Sigmoid colon (tissue), 7 donors: ENCODE results near the gene ECE1. TPM values are rescaled to one million over a fixed set of nuclear protein-coding genes. Genes with fewer than 3 reads are reported as not detected.

Experiments used
- DNase-seq: peaks from one replicate; pipeline ENCODE4 v3.0.0-alpha.2; 2019
- H3K27ac ChIP-seq, 4 donors: fragments of 200-600 bp; sonication (generic); one replicate each; pipeline ENCODE4 v1.5.1; 2016 to 2019; ENCODE audit warnings: mild to moderate bottlenecking in 1 of 4
- H3K27me3 ChIP-seq, 3 donors: fragments of 200-600 bp; sonication (generic); one replicate each; pipeline ENCODE4 v1.5.1; 2019; ENCODE audit warnings: mild to moderate bottlenecking in 1 of 3
- H3K36me3 ChIP-seq, 4 donors: fragments of 200-600 bp; sonication (generic); one replicate each; pipeline ENCODE4 v1.5.1; 2016 to 2019
- H3K4me1 ChIP-seq, 4 donors: fragments of 200-600 bp; sonication (generic); one replicate each; pipeline ENCODE4 v1.5.1; 2017 to 2019
- H3K4me3 ChIP-seq, 4 donors: fragments of 200-600 bp; sonication (generic); one replicate each; pipeline ENCODE4 v1.5.1; 2017 to 2019; ENCODE audit warnings: mild to moderate bottlenecking in 2 of 4, moderate library complexity in 1 of 4
- H3K9me3 ChIP-seq, 4 donors: fragments of 200-600 bp in 3 of 4; sonication (generic) in 3 of 4; one replicate each; pipeline versions ENCODE4 v1.5.1 to v1.6.1; 2013 to 2019
- EP300 ChIP-seq, 4 donors: sonication (generic); formaldehyde crosslinking; IDR thresholded peaks; one replicate each; pipeline ENCODE4 v1.6.1; 2017; ENCODE audit warnings: antibody characterized with exemption in 4 of 4
- POLR2A ChIP-seq, 2 donors: fragments of 450-650 bp; IDR thresholded peaks; one replicate each; pipeline ENCODE4 v1.6.1; 2016; ENCODE audit warnings: antibody characterized with exemption in 2 of 2, mild to moderate bottlenecking in 2 of 2, moderate library complexity in 2 of 2
- POLR2AphosphoS5 ChIP-seq, 4 donors: sonication (generic); formaldehyde crosslinking; IDR thresholded peaks; one replicate each; pipeline ENCODE4 v1.6.1; 2017; ENCODE audit warnings: antibody characterized with exemption in 4 of 4
- WGBS, 2 donors: extraction: QIAGEN DNeasy Blood & Tissue Kit; methylation state at CpG; one replicate each; pipeline ENCODE4 v1.1.7; 2013; 5-methylcytosine and 5-hydroxymethylcytosine counted together
- intact Hi-C: fragments of 100-400 bp; cut with DNase I; formaldehyde crosslinking; loops from one replicate; pipeline ENCODE4 v1.15.1; 2023
- polyA plus RNA-seq, 3 donors: library from polyadenylated mRNA; stranded (reverse); fragments of 200-250 nt; gene quantifications; one replicate each; pipeline ENCODE4 v1.2.3, GENCODE V29; 2013
- total RNA-seq, 4 donors: library from RNA; depleted of rRNA; stranded (reverse); fragments of >200 nt; gene quantifications; one replicate each; pipeline ENCODE4 v1.1.0, GENCODE V29; 2016
- TF ChIP-seq, protein P1 (sequence below), 4 experiments: fragments of 450-650 bp in 3 of 4; fragments of 200-600 bp in 1 of 4; IDR thresholded peaks; one replicate each; pipeline ENCODE4 v1.5.1; 2016 to 2019; ENCODE audit warnings: antibody characterized with exemption in 4 of 4, mild to moderate bottlenecking in 3 of 4, moderate library complexity in 2 of 4
- donor health status: healthy with polysubstance abuse.
- donor health status: Bipolar disorder and iron deficiency.
- donor health status: healthy.

Gene ECE1
- total and polyA plus RNA-seq, 7 donors, result 10.2 to 112 (median 73.8) TPM

DNA sequence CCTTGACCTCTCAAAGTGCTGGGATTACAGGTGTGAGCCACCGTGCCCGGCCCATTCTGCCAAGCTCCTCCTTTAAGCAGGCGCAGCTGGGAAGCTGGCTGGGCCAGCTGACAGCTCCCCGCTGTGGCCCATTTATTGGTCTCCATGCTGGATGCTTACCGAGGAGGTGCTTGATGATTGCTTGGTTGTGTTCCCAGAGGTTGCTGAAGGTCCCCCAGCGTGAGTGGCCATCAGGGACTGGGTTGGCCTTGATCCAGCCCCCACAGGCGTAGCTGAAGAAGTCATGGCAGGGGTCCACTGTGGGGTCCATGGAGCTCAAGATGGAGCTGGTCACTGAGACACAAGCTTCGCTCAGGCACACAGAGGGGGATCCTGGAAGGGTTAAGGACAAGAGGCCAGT, 17.7 kb downstream of the ECE1 start:
- TF ChIP-seq EP300 (IDR thresholded peaks at IDR 0.05) (no peak), POLR2A (IDR thresholded peaks at IDR 0.05) (no peak), POLR2AphosphoS5 (IDR thresholded peaks at IDR 0.05) (no peak)
- TF ChIP-seq, protein P1, sequence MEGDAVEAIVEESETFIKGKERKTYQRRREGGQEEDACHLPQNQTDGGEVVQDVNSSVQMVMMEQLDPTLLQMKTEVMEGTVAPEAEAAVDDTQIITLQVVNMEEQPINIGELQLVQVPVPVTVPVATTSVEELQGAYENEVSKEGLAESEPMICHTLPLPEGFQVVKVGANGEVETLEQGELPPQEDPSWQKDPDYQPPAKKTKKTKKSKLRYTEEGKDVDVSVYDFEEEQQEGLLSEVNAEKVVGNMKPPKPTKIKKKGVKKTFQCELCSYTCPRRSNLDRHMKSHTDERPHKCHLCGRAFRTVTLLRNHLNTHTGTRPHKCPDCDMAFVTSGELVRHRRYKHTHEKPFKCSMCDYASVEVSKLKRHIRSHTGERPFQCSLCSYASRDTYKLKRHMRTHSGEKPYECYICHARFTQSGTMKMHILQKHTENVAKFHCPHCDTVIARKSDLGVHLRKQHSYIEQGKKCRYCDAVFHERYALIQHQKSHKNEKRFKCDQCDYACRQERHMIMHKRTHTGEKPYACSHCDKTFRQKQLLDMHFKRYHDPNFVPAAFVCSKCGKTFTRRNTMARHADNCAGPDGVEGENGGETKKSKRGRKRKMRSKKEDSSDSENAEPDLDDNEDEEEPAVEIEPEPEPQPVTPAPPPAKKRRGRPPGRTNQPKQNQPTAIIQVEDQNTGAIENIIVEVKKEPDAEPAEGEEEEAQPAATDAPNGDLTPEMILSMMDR (IDR thresholded peaks at IDR 0.05), result no peak
- DNase-seq, result no peak
- H3K9me3 ChIP-seq, result no peaks in the 10 kb centered on the region
- no peaks in the 10 kb centered on the region for H3K27me3 ChIP-seq
- WGBS, 2 donors, result 93 to 94% methylated on average over 8 of the region's 8 CpGs
- intact Hi-C loops, result no loop called here
- peaks cover 24 to 76% (median 41%) of the 10 kb centered on the region in 4 donors for H3K36me3 ChIP-seq
- no peak overlapping the region for H3K4me3 ChIP-seq
- H3K4me1 ChIP-seq, result peaks cover 0 to 30% (median 28%) of the 10 kb centered on the region in 4 donors
- H3K27ac ChIP-seq, result no peak overlapping the region

DNA sequence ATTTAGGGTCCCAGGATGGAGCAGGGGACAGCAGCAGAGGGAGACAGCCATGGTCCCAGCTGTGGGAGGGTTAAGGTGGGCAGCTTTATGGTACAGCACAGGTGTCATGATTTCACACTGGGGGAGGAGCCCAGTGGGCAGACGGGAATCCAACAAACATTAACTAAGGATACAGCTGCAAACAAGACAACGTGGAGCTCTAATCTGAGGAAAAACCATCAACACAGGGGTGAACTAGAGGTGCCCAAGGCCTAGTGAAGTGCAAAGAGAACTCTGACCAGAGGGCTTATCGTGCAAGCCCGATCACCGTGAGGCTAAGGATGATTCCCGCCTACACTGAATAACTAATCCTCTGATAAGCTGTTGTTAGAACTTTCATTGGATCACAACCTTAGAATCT, 18.7 kb downstream of the ECE1 start:
- Histone ChIP-seq H3K27me3 (no peaks in the 10 kb centered on the region), H3K4me1 (peaks cover 0 to 20% (median 19%) of the 10 kb centered on the region in 4 donors)
- 32 to 67% methylated on average over 6 of the region's 6 CpGs for WGBS, 2 donors

DNA sequence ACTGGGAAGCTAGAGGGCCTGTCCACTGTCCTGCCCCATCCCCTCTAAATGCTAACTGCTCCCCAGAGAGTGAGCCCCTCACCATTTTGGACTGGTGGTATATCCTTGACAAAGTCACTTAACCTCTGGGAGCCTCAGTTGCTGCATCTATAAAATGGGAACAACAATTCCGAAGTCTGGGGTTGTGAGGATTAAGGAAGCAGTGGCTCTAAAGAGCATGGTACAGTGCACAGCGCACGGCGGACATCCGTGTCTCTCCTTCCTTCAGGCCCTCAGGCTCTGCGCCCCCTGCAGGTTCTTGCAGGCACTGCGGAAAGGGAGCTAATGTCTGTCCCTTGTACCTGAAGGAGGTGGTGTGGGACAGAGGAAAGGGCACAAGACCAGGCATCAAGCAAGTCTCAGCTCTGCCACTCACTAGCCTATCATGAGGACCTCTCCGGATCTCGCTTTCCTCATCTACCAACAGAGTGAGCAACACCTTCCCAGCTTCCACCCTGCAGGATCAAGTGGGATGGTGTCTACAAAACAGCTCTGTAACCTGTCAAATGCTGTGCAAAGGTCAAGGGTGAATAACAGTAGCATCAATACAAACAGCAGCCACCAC, 20.1 kb downstream of the ECE1 start:
- H3K27me3 ChIP-seq, result no peaks in the 10 kb centered on the region
- intact Hi-C loops, result no loop called here
- H3K4me1 ChIP-seq, result peaks cover 0 to 20% (median 19%) of the 10 kb centered on the region in 4 donors
- no peak overlapping the region for H3K4me3 ChIP-seq
- H3K27ac ChIP-seq, result no peak overlapping the region
- WGBS, 2 donors, result 65 to 73% methylated on average over 9 of the region's 9 CpGs
- peak; percentile 86 for DNase-seq
- H3K9me3 ChIP-seq, result no peaks in the 10 kb centered on the region
- no peak for TF ChIP-seq POLR2AphosphoS5 (IDR thresholded peaks at IDR 0.05)
- TF ChIP-seq, protein P1 (IDR thresholded peaks at IDR 0.05), result peak; percentile 62 to 85 (median 71)
- peaks cover 24 to 84% (median 48%) of the 10 kb centered on the region in 4 donors for H3K36me3 ChIP-seq

More for the DNA sequence above, 18.7 kb downstream of the ECE1 start:
- Histone ChIP-seq H3K9me3 (no peaks in the 10 kb centered on the region), H3K4me3 (no peak overlapping the region), H3K36me3 (peaks cover 24 to 84% (median 41%) of the 10 kb centered on the region in 4 donors), H3K27ac (no peak overlapping the region)
- no peak for TF ChIP-seq POLR2AphosphoS5 (IDR thresholded peaks at IDR 0.05)
- TF ChIP-seq POLR2A (IDR thresholded peaks at IDR 0.05), result no peak
- TF ChIP-seq, protein P1 (IDR thresholded peaks at IDR 0.05), result no peak
- no peak for TF ChIP-seq EP300 (IDR thresholded peaks at IDR 0.05)
- DNase-seq, result no peak
- intact Hi-C loops, result no loop called here

DNA sequence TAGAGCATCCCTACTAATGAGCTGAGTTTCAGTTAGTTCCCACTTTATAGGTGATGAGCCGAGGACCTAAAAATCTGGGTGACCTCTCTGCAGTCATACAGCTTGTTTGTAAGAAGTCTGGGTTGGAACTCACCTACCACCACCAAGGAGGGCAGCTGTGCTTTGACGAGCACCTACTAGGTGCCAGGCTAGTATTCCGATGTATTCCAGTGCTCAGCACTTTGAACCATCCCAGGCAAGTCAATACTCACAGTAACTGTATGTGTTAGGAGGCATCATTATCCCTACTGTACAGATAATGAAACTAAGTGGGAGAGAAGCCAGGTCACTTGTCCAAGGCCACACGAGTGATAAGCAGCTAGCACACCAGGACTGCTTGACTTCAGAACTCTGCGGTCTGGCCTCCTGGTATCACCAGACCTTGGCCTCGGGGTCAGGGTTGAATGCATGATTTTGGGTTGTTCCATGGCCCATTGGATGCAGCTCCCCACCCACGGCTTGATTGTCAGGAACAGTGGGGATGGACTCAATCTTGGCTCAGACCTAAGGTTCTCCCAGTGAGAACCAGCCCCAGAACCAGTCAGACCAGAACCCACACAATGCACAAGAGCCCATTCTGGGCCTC, 20.7 kb downstream of the ECE1 start:
- intact Hi-C loops, result no loop called here
- Histone ChIP-seq H3K9me3 (no peaks in the 10 kb centered on the region), H3K4me1 (peaks cover 0 to 20% (median 19%) of the 10 kb centered on the region in 4 donors), H3K4me3 (no peak overlapping the region), H3K36me3 (peaks cover 24 to 81% (median 51%) of the 10 kb centered on the region in 4 donors), H3K27me3 (no peaks in the 10 kb centered on the region), H3K27ac (no peak overlapping the region)
- TF ChIP-seq POLR2AphosphoS5 (IDR thresholded peaks at IDR 0.05) (no peak), EP300 (IDR thresholded peaks at IDR 0.05) (no peak), POLR2A (IDR thresholded peaks at IDR 0.05) (no peak)
- TF ChIP-seq, protein P1 (IDR thresholded peaks at IDR 0.05), result no peak
- DNase-seq, result no peak
- 70 to 87% methylated on average over 7 of the region's 7 CpGs for WGBS, 2 donors
